Loucy (cell line): Measurements from ENCODE around the gene CEACAM8.

Experiments used
- H2AFZ ChIP-seq: fragments of 200-600 bp; sonication (generic); 2 replicates; pipeline ENCODE4 v1.6.0; 2016; ENCODE audit warnings: antibody characterized with exemption, mild to moderate bottlenecking, low read length, moderate library complexity
- H3F3A ChIP-seq: fragments of 200-600 bp; 2 replicates; pipeline ENCODE4 v1.6.0; 2016; ENCODE audit warnings: antibody characterized with exemption, low read depth, mild to moderate bottlenecking
- H3K27me3 ChIP-seq: fragments of 200-600 bp; sonication (generic); 2 replicates; pipeline ENCODE4 v1.6.1; 2014; ENCODE audit warnings: low read length, mild to moderate bottlenecking; ENCODE audit not compliant: insufficient read depth, poor library complexity, severe bottlenecking
- H3K36me3 ChIP-seq: fragments of 200-600 bp; sonication (generic); 2 replicates; pipeline ENCODE4 v1.6.1; 2016; ENCODE audit warnings: low read length; ENCODE audit not compliant: insufficient read depth
- H3K4me1 ChIP-seq: fragments of 200-600 bp; sonication (generic); 2 replicates; pipeline ENCODE4 v1.5.1; 2014; ENCODE audit warnings: low read length, mild to moderate bottlenecking; ENCODE audit not compliant: insufficient read depth, poor library complexity, severe bottlenecking
- H3K4me2 ChIP-seq: fragments of 200-600 bp; sonication (generic); 2 replicates; pipeline ENCODE4 v1.6.0; 2014; ENCODE audit warnings: antibody characterized with exemption, low read length, low read depth, mild to moderate bottlenecking; ENCODE audit not compliant: poor library complexity, severe bottlenecking
- H3K4me3 ChIP-seq: fragments of 200-600 bp; sonication (generic); 2 replicates; pipeline ENCODE4 v1.5.1; 2014; ENCODE audit warnings: low read length, mild to moderate bottlenecking, mixed read lengths; ENCODE audit not compliant: poor library complexity, severe bottlenecking
- H3K79me2 ChIP-seq: fragments of 200-600 bp; sonication (generic); 2 replicates; pipeline ENCODE4 v1.6.1; 2014; ENCODE audit warnings: low read length; ENCODE audit not compliant: insufficient read depth
- H3K9ac ChIP-seq: fragments of 200-600 bp; sonication (generic); 2 replicates; pipeline ENCODE4 v1.6.0; 2014; ENCODE audit warnings: mild to moderate bottlenecking, low read depth, low read length, moderate library complexity; ENCODE audit not compliant: poor library complexity, severe bottlenecking
- H3K9me2 ChIP-seq: fragments of 200-600 bp; sonication (generic); replicated peaks from 2 replicates; pipeline ENCODE4 v1.6.1; 2016; ENCODE audit warnings: low read depth, low read length, mixed read lengths
- H3K9me3 ChIP-seq: fragments of 200-600 bp; sonication (generic); 2 replicates; pipeline ENCODE4 v1.6.1; 2014; ENCODE audit warnings: mild to moderate bottlenecking, antibody characterized with exemption, low read length, low read depth; ENCODE audit not compliant: insufficient read depth
- H4K20me1 ChIP-seq: fragments of 200-600 bp; sonication (generic); 2 replicates; pipeline ENCODE4 v1.6.0; 2014; ENCODE audit warnings: antibody characterized with exemption, low read length, mild to moderate bottlenecking; ENCODE audit not compliant: insufficient read depth, poor library complexity, severe bottlenecking
- CTCF ChIP-seq: fragments of 200-600 bp; sonication (generic); conservative IDR thresholded peaks from 2 replicates; pipeline ENCODE4 v1.5.1; 2014; ENCODE audit warnings: mild to moderate bottlenecking, antibody characterized with exemption, low read length
- EZH2phosphoT487 ChIP-seq: fragments of 200-600 bp; IDR thresholded peaks from 2 replicates; pipeline ENCODE4 v1.6.1; 2018; ENCODE audit warnings: antibody characterized with exemption, mild to moderate bottlenecking, moderate library complexity, borderline replicate concordance

CEACAM8 gene

GRCh38 chr19:42627916-42628315, 33.2 kb upstream of the CEACAM8 start:
- Histone ChIP-seq H3K27me3 (no peaks in the 10 kb centered on the region), H3K4me3 (no peak overlapping the region), H4K20me1 (no peaks in the 10 kb centered on the region), H3K9ac (no peak overlapping the region), H2AFZ (no peak overlapping the region), H3K36me3 (no peaks in the 10 kb centered on the region), H3F3A (no peaks in the 10 kb centered on the region), H3K4me2 (no peak overlapping the region), H3K9me3 (no peaks in the 10 kb centered on the region), H3K79me2 (no peaks in the 10 kb centered on the region), H3K9me2 (no peaks in the 10 kb centered on the region), H3K4me1 (no peaks in the 10 kb centered on the region)
- TF ChIP-seq EZH2phosphoT487, result no peak
- no peak for TF ChIP-seq CTCF

GRCh38 chr19:42626181-42626580, 31.5 kb upstream of the CEACAM8 start:
- Histone ChIP-seq H3K4me2 (no peak overlapping the region), H3F3A (no peaks in the 10 kb centered on the region), H3K4me3 (no peak overlapping the region), H2AFZ (no peak overlapping the region), H3K79me2 (no peaks in the 10 kb centered on the region), H3K9me3 (no peaks in the 10 kb centered on the region), H3K36me3 (no peaks in the 10 kb centered on the region), H3K27me3 (no peaks in the 10 kb centered on the region), H3K4me1 (no peaks in the 10 kb centered on the region), H3K9me2 (no peaks in the 10 kb centered on the region), H4K20me1 (no peaks in the 10 kb centered on the region), H3K9ac (no peak overlapping the region)
- TF ChIP-seq EZH2phosphoT487, result no peak
- no peak for TF ChIP-seq CTCF

GRCh38 chr19:42619271-42619670, 24.5 kb upstream of the CEACAM8 start:
- no peak for TF ChIP-seq EZH2phosphoT487
- TF ChIP-seq CTCF, result no peak
- H3K4me1 ChIP-seq, result no peaks in the 10 kb centered on the region
- no peaks in the 10 kb centered on the region for H3K27me3 ChIP-seq
- H4K20me1 ChIP-seq, result no peaks in the 10 kb centered on the region
- H3K9ac ChIP-seq, result no peak overlapping the region
- no peaks in the 10 kb centered on the region for H3K36me3 ChIP-seq
- H3K9me2 ChIP-seq, result no peaks in the 10 kb centered on the region
- no peaks in the 10 kb centered on the region for H3K9me3 ChIP-seq
- no peaks in the 10 kb centered on the region for H3F3A ChIP-seq
- no peak overlapping the region for H2AFZ ChIP-seq
- H3K4me3 ChIP-seq, result no peak overlapping the region
- no peak overlapping the region for H3K4me2 ChIP-seq
- H3K79me2 ChIP-seq, result no peaks in the 10 kb centered on the region
